ENCODE measurements around the gene SNX6.
A peak's percentile ranks its signal among the peaks of the same experiment; 100 is the strongest.

SNX6 gene

GRCh38 chr14:34620839-34621238, 9.1 kb downstream of the SNX6 start:
- ATAC-seq (replicated peaks): no peak
- Mint-ChIP-seq H3K36me3 (ENCODE audit: insufficient read depth) (peaks cover 56% of the 10 kb centered on the region), H3K27me3 (no peaks in the 10 kb centered on the region), H3K4me3 (no peak overlapping the region), H3K9me3 (no peaks in the 10 kb centered on the region), H3K27ac (peak overlapping the region; percentile 8 to 74), H3K4me1 (ENCODE audit: low read depth in 2 of 2) (peaks cover 26 to 48% of the 10 kb centered on the region in 2 donors)
- DNase-seq: no peak

GRCh38 chr14:34620115-34620514, 9.8 kb downstream of the SNX6 start:
- Mint-ChIP-seq H3K27me3 (no peaks in the 10 kb centered on the region), H3K36me3 (ENCODE audit: insufficient read depth) (peaks cover 53% of the 10 kb centered on the region), H3K4me3 (no peak overlapping the region), H3K4me1 (ENCODE audit: low read depth in 2 of 2) (peaks cover 30 to 52% of the 10 kb centered on the region in 2 donors), H3K9me3 (no peaks in the 10 kb centered on the region), H3K27ac (peak overlapping the region; percentile 74 to 83)
- DNase-seq (no peak), ATAC-seq (replicated peaks) (no peak)

- H3K9me3 Mint-ChIP-seq: no peaks in the 10 kb centered on the region
- ATAC-seq (replicated peaks) (no peak), DNase-seq (no peak)
- no peaks in the 10 kb centered on the region for H3K27me3 Mint-ChIP-seq
- no peak overlapping the region for H3K4me3 Mint-ChIP-seq
- H3K27ac Mint-ChIP-seq: peak overlapping the region in 1 of 2 donors; percentile 74
- H3K4me1 Mint-ChIP-seq (ENCODE audit: low read depth in 2 of 2): peaks cover 31 to 53% of the 10 kb centered on the region in 2 donors
- H3K36me3 Mint-ChIP-seq (ENCODE audit: insufficient read depth): peaks cover 54% of the 10 kb centered on the region
These were observed 10.5 kb downstream of the SNX6 start for GRCh38 chr14:34619471-34619870.

GRCh38 chr14:34616360-34616759, 13.6 kb downstream of the SNX6 start:
- no peak overlapping the region for H3K4me3 Mint-ChIP-seq
- no peaks in the 10 kb centered on the region for H3K9me3 Mint-ChIP-seq
- DNase-seq: no peak
- peaks cover 59% of the 10 kb centered on the region for H3K36me3 Mint-ChIP-seq (ENCODE audit: insufficient read depth)
- H3K4me1 Mint-ChIP-seq (ENCODE audit: low read depth in 2 of 2): peaks cover 20 to 42% of the 10 kb centered on the region in 2 donors
- no peaks in the 10 kb centered on the region for H3K27me3 Mint-ChIP-seq
- no peak overlapping the region for H3K27ac Mint-ChIP-seq
- no peak for ATAC-seq (replicated peaks)

GRCh38 chr14:34615507-34615906, 14.4 kb downstream of the SNX6 start:
- Mint-ChIP-seq H3K9me3 (no peaks in the 10 kb centered on the region), H3K36me3 (ENCODE audit: insufficient read depth) (peaks cover 53% of the 10 kb centered on the region), H3K27me3 (no peaks in the 10 kb centered on the region), H3K4me1 (ENCODE audit: low read depth in 2 of 2) (peaks cover 16 to 38% of the 10 kb centered on the region in 2 donors), H3K27ac (peak overlapping the region; percentile 30 to 87), H3K4me3 (no peak overlapping the region)
- ATAC-seq (replicated peaks) (no peak), DNase-seq (no peak)

GRCh38 chr14:34614638-34615037, 15.3 kb downstream of the SNX6 start:
- Mint-ChIP-seq H3K9me3 (no peaks in the 10 kb centered on the region), H3K27me3 (no peaks in the 10 kb centered on the region), H3K4me1 (ENCODE audit: low read depth in 2 of 2) (peaks cover 11 to 31% of the 10 kb centered on the region in 2 donors), H3K27ac (peak overlapping the region in 1 of 2 donors; percentile 87), H3K36me3 (ENCODE audit: insufficient read depth) (peaks cover 52% of the 10 kb centered on the region), H3K4me3 (no peak overlapping the region)
- ATAC-seq (replicated peaks) (peak; percentile 45), DNase-seq (no peak)

GRCh38 chr14:34610101-34610500, 19.8 kb downstream of the SNX6 start:
- Mint-ChIP-seq H3K4me3 (no peak overlapping the region), H3K4me1 (ENCODE audit: low read depth in 2 of 2) (peaks cover 5 to 9% of the 10 kb centered on the region in 2 donors), H3K9me3 (no peaks in the 10 kb centered on the region), H3K27me3 (no peaks in the 10 kb centered on the region), H3K27ac (peak overlapping the region; percentile 70 to 79), H3K36me3 (ENCODE audit: insufficient read depth) (peaks cover 73% of the 10 kb centered on the region)
- DNase-seq: no peak
- ATAC-seq (replicated peaks): no peak

- peaks cover 97% of the 10 kb centered on the region for H3K36me3 Mint-ChIP-seq (ENCODE audit: insufficient read depth)
- H3K27me3 Mint-ChIP-seq: no peaks in the 10 kb centered on the region
- DNase-seq (no peak), ATAC-seq (replicated peaks) (no peak)
- H3K27ac Mint-ChIP-seq: peak overlapping the region; percentile 7 to 71
- peaks cover 0 to 7% of the 10 kb centered on the region in 2 donors for H3K4me1 Mint-ChIP-seq (ENCODE audit: low read depth in 2 of 2)
- H3K9me3 Mint-ChIP-seq: no peaks in the 10 kb centered on the region
- no peak overlapping the region for H3K4me3 Mint-ChIP-seq
These were observed 24.5 kb downstream of the SNX6 start for GRCh38 chr14:34605461-34605860.

GRCh38 chr14:34604995-34605394, 25.0 kb downstream of the SNX6 start:
- DNase-seq (no peak), ATAC-seq (replicated peaks) (no peak)
- peaks cover 0 to 7% of the 10 kb centered on the region in 2 donors for H3K4me1 Mint-ChIP-seq (ENCODE audit: low read depth in 2 of 2)
- H3K27me3 Mint-ChIP-seq: no peaks in the 10 kb centered on the region
- H3K4me3 Mint-ChIP-seq: no peak overlapping the region
- H3K36me3 Mint-ChIP-seq (ENCODE audit: insufficient read depth): peaks cover 99% of the 10 kb centered on the region
- peak overlapping the region; percentile 7 to 44 for H3K27ac Mint-ChIP-seq
- H3K9me3 Mint-ChIP-seq: no peaks in the 10 kb centered on the region

- H3K4me3 Mint-ChIP-seq: no peak overlapping the region
- H3K9me3 Mint-ChIP-seq: no peaks in the 10 kb centered on the region
- H3K4me1 Mint-ChIP-seq (ENCODE audit: low read depth in 2 of 2): peaks cover 0 to 4% of the 10 kb centered on the region in 2 donors
- H3K27me3 Mint-ChIP-seq: no peaks in the 10 kb centered on the region
- DNase-seq: no peak
- peaks cover 95% of the 10 kb centered on the region for H3K36me3 Mint-ChIP-seq (ENCODE audit: insufficient read depth)
- peak overlapping the region; percentile 46 for H3K27ac Mint-ChIP-seq
- ATAC-seq (replicated peaks): no peak
These were observed 33.1 kb downstream of the SNX6 start for GRCh38 chr14:34596891-34597290.

GRCh38 chr14:34593740-34594375, 36.1 kb downstream of the SNX6 start:
- Mint-ChIP-seq H3K4me3 (no peak overlapping the region), H3K27me3 (no peaks in the 10 kb centered on the region), H3K27ac (no peak overlapping the region), H3K4me1 (ENCODE audit: low read depth in 2 of 2) (peaks cover 0 to 4% of the 10 kb centered on the region in 2 donors), H3K9me3 (no peaks in the 10 kb centered on the region), H3K36me3 (ENCODE audit: insufficient read depth) (peaks cover 95% of the 10 kb centered on the region)
- DNase-seq: no peak
- ATAC-seq (replicated peaks): no peak

GRCh38 chr14:34592623-34593022, 37.3 kb downstream of the SNX6 start:
- peaks cover 0 to 11% of the 10 kb centered on the region in 2 donors for H3K4me1 Mint-ChIP-seq (ENCODE audit: low read depth in 2 of 2)
- H3K27ac Mint-ChIP-seq: no peak overlapping the region
- peaks cover 98% of the 10 kb centered on the region for H3K36me3 Mint-ChIP-seq (ENCODE audit: insufficient read depth)
- no peak for DNase-seq
- H3K4me3 Mint-ChIP-seq: no peak overlapping the region
- no peaks in the 10 kb centered on the region for H3K9me3 Mint-ChIP-seq
- no peaks in the 10 kb centered on the region for H3K27me3 Mint-ChIP-seq
- ATAC-seq (replicated peaks): no peak

- Mint-ChIP-seq H3K9me3 (no peaks in the 10 kb centered on the region), H3K36me3 (ENCODE audit: insufficient read depth) (peaks cover 94% of the 10 kb centered on the region), H3K4me1 (ENCODE audit: low read depth in 2 of 2) (peaks cover 0 to 4% of the 10 kb centered on the region in 2 donors), H3K4me3 (no peak overlapping the region), H3K27ac (peak overlapping the region in 1 of 2 donors; percentile 20), H3K27me3 (no peaks in the 10 kb centered on the region)
- no peak for ATAC-seq (replicated peaks)
- no peak for DNase-seq
These were observed 46.4 kb downstream of the SNX6 start for GRCh38 chr14:34583525-34583924.

GRCh38 chr14:34582117-34582680, 47.7 kb downstream of the SNX6 start:
- H3K4me1 Mint-ChIP-seq (ENCODE audit: low read depth in 2 of 2): no peaks in the 10 kb centered on the region
- H3K4me3 Mint-ChIP-seq: no peak overlapping the region
- DNase-seq (no peak), ATAC-seq (replicated peaks) (no peak)
- H3K27ac Mint-ChIP-seq: no peak overlapping the region
- H3K9me3 Mint-ChIP-seq: no peaks in the 10 kb centered on the region
- peaks cover 94% of the 10 kb centered on the region for H3K36me3 Mint-ChIP-seq (ENCODE audit: insufficient read depth)
- no peaks in the 10 kb centered on the region for H3K27me3 Mint-ChIP-seq
